ENCODE measurements around the gene SFSWAP. TPM values are rescaled to one million over a fixed set of nuclear protein-coding genes. Genes with fewer than 3 reads are reported as not detected.
A peak's percentile ranks its signal among the peaks of the same experiment; 100 is the strongest.

The SFSWAP gene
- total and polyA plus RNA-seq, 5 donors from 2014 or later: 14.6 to 105 (median 18.3) TPM

GRCh38 chr12:131817241-131817640, 106.4 kb downstream of the SFSWAP start:
- peaks cover 0 to 11% (median 5%) of the 10 kb centered on the region in 7 donors for H3K9me3 Mint-ChIP-seq
- Histone ChIP-seq H3K4me1 (ENCODE audit: control insufficient read depth, insufficient read depth, low read length, poor library complexity, severe bottlenecking) (no peaks in the 10 kb centered on the region), H3K36me3 (ENCODE audit: control insufficient read depth, insufficient read depth, low read length) (no peaks in the 10 kb centered on the region), H3K9me3 (ENCODE audit: control insufficient read depth in 2 of 2, low read length in 2 of 2) (peaks cover 3 to 4% of the 10 kb centered on the region in 2 experiments), H3K4me3 (ENCODE audit: low read depth, low read length) (no peak overlapping the region), H3K27ac (ENCODE audit: insufficient read depth, low read length, poor library complexity, severe bottlenecking) (no peak overlapping the region), H3K27me3 (ENCODE audit: control insufficient read depth, insufficient read depth, low read length) (no peaks in the 10 kb centered on the region)
- H3K27me3 Mint-ChIP-seq: peaks cover 4% of the 10 kb centered on the region
- H3K4me3 Mint-ChIP-seq: no peak overlapping the region
- H3K4me1 Mint-ChIP-seq: peaks cover 0 to 2% (median 0%) of the 10 kb centered on the region in 4 donors
- ATAC-seq (ENCODE audit: low read depth in 2 of 2) (no peak), DNase-seq (no peak)
- H3K36me3 Mint-ChIP-seq: no peaks in the 10 kb centered on the region
- H3K27ac Mint-ChIP-seq: no peak overlapping the region

GRCh38 chr12:131818821-131819585, 108.1 kb downstream of the SFSWAP start:
- Mint-ChIP-seq H3K9me3 (peaks cover 0 to 2% (median 0%) of the 10 kb centered on the region in 7 donors), H3K27me3 (peaks cover 4% of the 10 kb centered on the region), H3K4me3 (no peak overlapping the region), H3K4me1 (peaks cover 0 to 2% (median 0%) of the 10 kb centered on the region in 4 donors), H3K27ac (no peak overlapping the region), H3K36me3 (no peaks in the 10 kb centered on the region)
- no peak overlapping the region for H3K4me3 ChIP-seq (ENCODE audit: low read depth, low read length)
- no peak overlapping the region for H3K27ac ChIP-seq (ENCODE audit: insufficient read depth, low read length, poor library complexity, severe bottlenecking)
- ATAC-seq (ENCODE audit: low read depth in 2 of 2): no peak
- H3K27me3 ChIP-seq (ENCODE audit: control insufficient read depth, insufficient read depth, low read length): no peaks in the 10 kb centered on the region
- H3K9me3 ChIP-seq (ENCODE audit: control insufficient read depth in 2 of 2, low read length in 2 of 2): no peaks in the 10 kb centered on the region
- no peaks in the 10 kb centered on the region for H3K36me3 ChIP-seq (ENCODE audit: control insufficient read depth, insufficient read depth, low read length)
- no peak for DNase-seq
- no peaks in the 10 kb centered on the region for H3K4me1 ChIP-seq (ENCODE audit: control insufficient read depth, insufficient read depth, low read length, poor library complexity, severe bottlenecking)

GRCh38 chr12:131824450-131824849, 113.6 kb downstream of the SFSWAP start:
- H3K4me1 ChIP-seq (ENCODE audit: control insufficient read depth, insufficient read depth, low read length, poor library complexity, severe bottlenecking): peaks cover 13% of the 10 kb centered on the region
- H3K27me3 Mint-ChIP-seq: peaks cover 36% of the 10 kb centered on the region
- ATAC-seq (ENCODE audit: low read depth in 2 of 2) (no peak), DNase-seq (no peak)
- peaks cover 0 to 3% (median 0%) of the 10 kb centered on the region in 7 donors for H3K9me3 Mint-ChIP-seq
- H3K27ac Mint-ChIP-seq: no peak overlapping the region
- no peaks in the 10 kb centered on the region for H3K36me3 Mint-ChIP-seq
- H3K4me1 Mint-ChIP-seq: peaks cover 0 to 11% (median 2%) of the 10 kb centered on the region in 4 donors
- peaks cover 2% of the 10 kb centered on the region for H3K27me3 ChIP-seq (ENCODE audit: control insufficient read depth, insufficient read depth, low read length)
- H3K4me3 Mint-ChIP-seq: no peak overlapping the region
- H3K27ac ChIP-seq (ENCODE audit: insufficient read depth, low read length, poor library complexity, severe bottlenecking): no peak overlapping the region
- no peaks in the 10 kb centered on the region for H3K36me3 ChIP-seq (ENCODE audit: control insufficient read depth, insufficient read depth, low read length)
- no peaks in the 10 kb centered on the region for H3K9me3 ChIP-seq (ENCODE audit: control insufficient read depth in 2 of 2, low read length in 2 of 2)
- no peak overlapping the region for H3K4me3 ChIP-seq (ENCODE audit: low read depth, low read length)

GRCh38 chr12:131825146-131825892, 114.4 kb downstream of the SFSWAP start:
- H3K9me3 Mint-ChIP-seq: peaks cover 0 to 3% (median 0%) of the 10 kb centered on the region in 7 donors
- ATAC-seq (ENCODE audit: low read depth in 2 of 2) (no peak), DNase-seq (no peak)
- H3K4me3 Mint-ChIP-seq: peak overlapping the region in 1 of 4 donors; percentile 44
- H3K4me1 Mint-ChIP-seq: peaks cover 0 to 12% (median 2%) of the 10 kb centered on the region in 4 donors
- H3K36me3 ChIP-seq (ENCODE audit: control insufficient read depth, insufficient read depth, low read length): no peaks in the 10 kb centered on the region
- H3K36me3 Mint-ChIP-seq: no peaks in the 10 kb centered on the region
- H3K27ac ChIP-seq (ENCODE audit: insufficient read depth, low read length, poor library complexity, severe bottlenecking): no peak overlapping the region
- no peak overlapping the region for H3K4me3 ChIP-seq (ENCODE audit: low read depth, low read length)
- H3K27me3 Mint-ChIP-seq: peaks cover 40% of the 10 kb centered on the region
- H3K4me1 ChIP-seq (ENCODE audit: control insufficient read depth, insufficient read depth, low read length, poor library complexity, severe bottlenecking): peaks cover 22% of the 10 kb centered on the region
- no peaks in the 10 kb centered on the region for H3K9me3 ChIP-seq (ENCODE audit: control insufficient read depth in 2 of 2, low read length in 2 of 2)
- peaks cover 2% of the 10 kb centered on the region for H3K27me3 ChIP-seq (ENCODE audit: control insufficient read depth, insufficient read depth, low read length)
- no peak overlapping the region for H3K27ac Mint-ChIP-seq

- peaks cover 32% of the 10 kb centered on the region for H3K4me1 ChIP-seq (ENCODE audit: control insufficient read depth, insufficient read depth, low read length, poor library complexity, severe bottlenecking)
- H3K27ac ChIP-seq (ENCODE audit: insufficient read depth, low read length, poor library complexity, severe bottlenecking): no peak overlapping the region
- Mint-ChIP-seq H3K36me3 (no peaks in the 10 kb centered on the region), H3K4me3 (peak overlapping the region in 1 of 4 donors; percentile 59), H3K9me3 (peaks cover 0 to 3% (median 0%) of the 10 kb centered on the region in 7 donors), H3K27me3 (peaks cover 47% of the 10 kb centered on the region), H3K4me1 (peaks cover 0 to 19% (median 2%) of the 10 kb centered on the region in 4 donors), H3K27ac (peak overlapping the region in 1 of 3 donors; percentile 48)
- no peaks in the 10 kb centered on the region for H3K36me3 ChIP-seq (ENCODE audit: control insufficient read depth, insufficient read depth, low read length)
- H3K9me3 ChIP-seq (ENCODE audit: control insufficient read depth in 2 of 2, low read length in 2 of 2): no peaks in the 10 kb centered on the region
- no peak for DNase-seq
- no peak overlapping the region for H3K4me3 ChIP-seq (ENCODE audit: low read depth, low read length)
- no peak for ATAC-seq (ENCODE audit: low read depth in 2 of 2)
- peaks cover 2% of the 10 kb centered on the region for H3K27me3 ChIP-seq (ENCODE audit: control insufficient read depth, insufficient read depth, low read length)
Measured at GRCh38 chr12:131826097-131826928, 115.4 kb downstream of the SFSWAP start.

- H3K27me3 Mint-ChIP-seq: peaks cover 52% of the 10 kb centered on the region
- no peak within 1 kb of the TSS for H3K27ac Mint-ChIP-seq
- Histone ChIP-seq H3K4me1 (ENCODE audit: control insufficient read depth, insufficient read depth, low read length, poor library complexity, severe bottlenecking) (peaks cover 33% of the 10 kb centered on the region), H3K36me3 (ENCODE audit: control insufficient read depth, insufficient read depth, low read length) (no peaks in the 10 kb centered on the region), H3K9me3 (ENCODE audit: control insufficient read depth in 2 of 2, low read length in 2 of 2) (no peaks in the 10 kb centered on the region), H3K4me3 (ENCODE audit: low read depth, low read length) (no peak within 1 kb of the TSS), H3K27me3 (ENCODE audit: control insufficient read depth, insufficient read depth, low read length) (peaks cover 2% of the 10 kb centered on the region), H3K27ac (ENCODE audit: insufficient read depth, low read length, poor library complexity, severe bottlenecking) (no peak within 1 kb of the TSS)
- no peaks in the 10 kb centered on the region for H3K36me3 Mint-ChIP-seq
- ATAC-seq (ENCODE audit: low read depth in 2 of 2) (peak; percentile 52 to 57), DNase-seq (peak in 2 of 3 donors; percentile 19 to 28)
- H3K4me3 Mint-ChIP-seq: peak within 1 kb of the TSS in 3 of 4 donors; percentile 51 to 66 (median 56)
- peaks cover 0 to 7% (median 0%) of the 10 kb centered on the region in 7 donors for H3K9me3 Mint-ChIP-seq
- peaks cover 0 to 21% (median 1%) of the 10 kb centered on the region in 4 donors for H3K4me1 Mint-ChIP-seq
Measured at GRCh38 chr12:131827961-131828534, 117.2 kb downstream of the SFSWAP start, which contains the start of gene MMP17. MMP17 (plus strand) TSS chr12:131828393; CDS start chr12:131828495, 102 bp downstream.

Data from CD4-positive, CD25-positive, alpha-beta regulatory T cell (primary cell).